GM19468 (cell line): ENCODE data around the gene DNAH2.

Experiments used
- ATAC-seq: cut with Tn5 transposase; IDR thresholded peaks from one replicate; pipeline ENCODE4 v1.9.1; 2021; ENCODE audit warnings: mild to moderate bottlenecking, moderate library complexity, moderate number of reproducible peaks; ENCODE audit not compliant: unreplicated experiment; ENCODE audit errors: extremely low read depth

The DNAH2 gene

DNA sequence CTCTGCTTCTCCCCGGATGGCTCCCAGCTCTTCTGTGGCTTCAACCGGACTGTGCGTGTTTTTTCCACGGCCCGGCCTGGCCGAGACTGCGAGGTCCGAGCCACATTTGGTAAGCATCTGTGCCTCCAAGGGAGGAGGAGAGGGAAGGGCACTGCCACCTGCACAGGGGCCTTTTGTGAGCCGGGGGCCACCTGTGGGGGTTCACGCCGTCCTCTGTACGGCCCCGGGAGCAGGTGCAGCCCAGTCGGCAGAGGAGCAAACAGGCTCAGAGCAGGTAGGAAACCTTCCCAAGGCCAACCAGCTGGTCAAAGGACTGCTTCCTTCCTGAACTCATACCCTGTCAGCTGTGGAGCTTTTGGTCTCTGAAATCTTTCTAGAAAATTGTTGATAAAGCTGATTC is 15.9 kb upstream of the DNAH2 start:
- ATAC-seq, result no peak

DNA sequence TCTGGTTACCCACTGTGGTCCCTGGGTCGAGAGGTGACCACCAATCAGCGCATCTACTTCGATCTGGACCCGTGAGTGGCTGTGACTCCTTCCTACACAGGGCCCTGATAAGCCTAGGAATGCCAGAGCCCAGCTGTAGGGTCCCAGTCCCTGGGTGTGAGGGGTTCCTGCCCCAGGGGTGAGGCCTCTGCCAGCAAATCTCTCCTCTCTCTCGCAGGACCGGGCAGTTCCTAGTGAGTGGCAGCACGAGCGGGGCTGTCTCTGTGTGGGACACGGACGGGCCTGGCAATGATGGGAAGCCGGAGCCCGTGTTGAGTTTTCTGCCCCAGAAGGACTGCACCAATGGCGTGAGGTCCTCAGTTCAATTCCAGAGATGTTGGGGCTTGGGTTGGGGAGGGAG is 14.8 kb upstream of the DNAH2 start:
- no peak for ATAC-seq

DNA sequence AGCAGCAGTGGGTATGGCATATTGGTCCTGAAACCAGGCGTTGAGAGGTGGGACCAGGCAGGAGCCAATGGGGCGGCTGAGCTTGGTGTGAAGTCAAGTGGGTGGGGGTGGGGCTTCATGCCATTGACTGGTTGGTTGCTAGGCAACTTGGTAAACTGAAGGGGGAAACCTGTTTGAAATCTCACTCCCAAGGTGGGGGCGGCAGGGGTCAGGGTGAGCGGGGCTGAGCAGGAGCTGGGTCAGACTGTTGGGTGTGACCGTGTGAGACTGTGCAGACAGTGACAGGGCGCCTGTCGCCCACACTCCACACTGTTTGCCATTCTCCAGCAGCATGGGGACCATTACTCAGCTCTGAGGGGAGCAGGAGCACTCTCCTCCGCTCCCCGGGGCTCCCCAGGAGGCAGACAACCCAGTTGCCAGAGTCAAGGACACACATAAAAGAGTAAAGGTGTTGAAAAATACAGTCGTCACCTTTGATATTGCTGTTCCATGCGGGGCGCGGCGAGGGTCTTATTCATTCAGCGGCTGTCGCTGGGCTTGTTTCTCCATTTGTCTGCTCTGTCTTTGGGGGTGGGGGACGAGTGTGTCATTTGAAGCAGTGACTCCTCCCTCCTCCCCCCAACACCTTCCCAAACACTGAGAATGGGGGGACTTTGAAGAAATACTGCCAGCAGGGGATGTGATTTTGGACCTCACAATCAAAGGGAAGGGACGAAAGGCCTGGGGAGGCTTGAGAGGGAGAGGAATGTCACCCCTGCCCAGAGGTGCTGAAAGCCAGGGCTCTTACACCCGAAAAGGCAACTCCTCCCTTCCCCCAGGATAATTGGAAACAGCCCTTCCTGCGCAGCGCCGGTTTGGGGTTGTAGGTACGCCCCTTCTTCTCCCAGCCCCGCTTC is 13.7 kb upstream of the DNAH2 start:
- no peak for ATAC-seq

DNA sequence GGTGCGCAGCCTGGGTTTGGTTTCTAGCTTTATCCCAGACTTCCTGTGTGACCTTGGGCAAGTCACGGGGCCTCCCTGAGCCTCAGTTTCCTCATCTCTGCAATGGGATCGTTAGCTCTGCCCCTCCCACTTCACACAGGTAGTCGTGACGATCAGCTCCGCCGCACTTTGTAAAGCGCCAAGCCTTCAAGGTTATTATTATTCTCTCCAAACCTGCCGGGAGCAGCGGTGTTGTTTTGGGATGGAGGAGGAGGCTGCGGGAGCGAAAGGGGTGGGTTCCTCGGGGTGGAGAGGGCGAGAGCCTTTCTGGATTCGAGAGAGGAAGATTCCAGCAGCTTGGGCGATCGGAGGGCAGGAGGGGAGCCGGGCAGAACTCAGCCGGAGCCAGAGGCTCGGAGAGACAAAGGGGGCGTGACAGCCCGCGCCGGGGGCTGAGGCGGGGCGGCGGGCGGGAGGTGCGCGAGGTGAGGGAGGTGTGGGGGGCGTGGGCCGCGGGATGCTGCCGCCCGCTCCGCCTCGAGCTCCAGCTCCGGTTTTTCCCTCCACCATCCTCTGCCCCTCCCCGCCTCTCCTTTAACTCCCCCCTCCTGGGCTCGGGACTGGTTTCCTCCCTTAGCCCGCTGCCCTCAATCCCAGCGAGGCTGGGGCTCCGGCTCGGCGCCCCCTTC is 12.8 kb upstream of the DNAH2 start, which contains the start of gene EFNB3:
Gene EFNB3 (plus strand): TSS at position 602 of the 668 bp plus-strand sequence. CDS start 397 bp downstream, outside the sequence.
- no peak for ATAC-seq

DNA sequence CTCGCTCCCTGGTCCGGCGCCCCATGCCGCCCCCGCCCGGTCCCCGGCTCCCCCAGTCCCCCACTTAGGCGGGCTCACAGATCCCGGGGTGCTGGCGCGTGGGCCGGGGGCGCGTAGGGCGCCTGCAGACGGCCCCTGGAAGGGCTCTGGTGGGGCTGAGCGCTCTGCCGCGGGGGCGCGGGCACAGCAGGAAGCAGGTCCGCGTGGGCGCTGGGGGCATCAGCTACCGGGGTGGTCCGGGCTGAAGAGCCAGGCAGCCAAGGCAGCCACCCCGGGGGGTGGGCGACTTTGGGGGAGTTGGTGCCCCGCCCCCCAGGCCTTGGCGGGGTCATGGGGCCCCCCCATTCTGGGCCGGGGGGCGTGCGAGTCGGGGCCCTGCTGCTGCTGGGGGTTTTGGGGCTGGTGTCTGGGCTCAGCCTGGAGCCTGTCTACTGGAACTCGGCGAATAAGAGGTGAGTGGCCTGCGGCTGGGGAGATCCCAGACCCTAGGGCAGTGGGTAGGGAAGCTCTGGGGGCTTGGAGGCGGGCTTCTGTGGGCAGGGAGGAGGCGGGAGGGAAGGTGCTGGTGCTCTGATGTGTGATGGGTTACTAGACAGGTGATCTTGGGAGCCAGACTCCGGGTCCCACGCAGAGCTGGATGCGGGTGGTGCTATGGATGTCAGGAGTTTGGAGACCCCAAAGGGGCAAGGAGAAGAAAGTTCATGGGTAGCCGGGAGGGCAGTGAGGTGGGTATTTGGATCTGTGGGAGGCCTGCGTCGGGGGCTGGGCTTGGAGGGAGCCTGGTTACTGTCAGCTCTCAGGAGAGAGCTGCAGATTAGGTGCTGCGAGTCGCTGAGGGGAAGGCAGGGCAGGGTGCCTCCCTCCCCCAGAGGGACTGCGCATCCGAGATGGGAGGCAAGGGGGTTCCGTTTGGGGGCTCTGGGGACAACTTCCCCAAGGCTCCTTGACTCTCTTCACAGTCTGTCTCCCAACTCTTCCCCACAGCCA is 12.0 kb upstream of the DNAH2 start:
- no peak for ATAC-seq

DNA sequence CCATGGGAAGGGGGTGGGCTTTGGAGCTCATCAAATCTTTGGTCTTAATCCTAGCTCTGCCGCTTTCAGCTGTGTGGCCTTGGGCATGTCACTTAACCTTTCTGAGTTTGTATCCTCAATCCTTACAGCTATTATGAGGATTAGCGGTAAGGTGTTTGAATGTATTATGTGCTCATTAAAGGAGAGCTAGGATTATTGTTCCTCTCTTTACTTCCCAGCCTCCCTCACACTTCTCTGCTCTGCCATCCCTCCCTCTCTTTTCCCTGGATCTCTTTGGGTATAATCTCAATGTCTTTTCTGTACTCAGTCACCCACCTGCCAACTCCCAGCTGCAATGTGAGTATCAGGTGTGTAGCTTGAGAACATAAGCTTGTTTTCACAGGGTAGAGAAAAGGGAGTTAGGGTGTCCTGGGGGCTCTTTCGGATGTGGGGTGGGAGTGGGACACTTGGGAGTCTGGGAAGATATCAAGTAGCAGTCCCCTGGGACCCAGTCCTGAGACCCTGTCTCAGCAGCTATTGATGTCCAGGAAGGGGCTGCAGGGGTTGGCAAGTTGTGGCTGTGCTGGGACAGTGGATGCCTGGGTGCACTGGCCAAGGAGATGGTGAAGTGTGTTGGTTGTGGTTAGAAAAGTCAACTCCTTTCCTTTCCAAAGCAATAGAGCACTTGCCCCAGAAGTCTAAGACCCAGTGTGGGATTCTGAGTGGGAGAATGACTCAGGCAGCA is 10.8 kb upstream of the DNAH2 start:
- no peak for ATAC-seq

DNA sequence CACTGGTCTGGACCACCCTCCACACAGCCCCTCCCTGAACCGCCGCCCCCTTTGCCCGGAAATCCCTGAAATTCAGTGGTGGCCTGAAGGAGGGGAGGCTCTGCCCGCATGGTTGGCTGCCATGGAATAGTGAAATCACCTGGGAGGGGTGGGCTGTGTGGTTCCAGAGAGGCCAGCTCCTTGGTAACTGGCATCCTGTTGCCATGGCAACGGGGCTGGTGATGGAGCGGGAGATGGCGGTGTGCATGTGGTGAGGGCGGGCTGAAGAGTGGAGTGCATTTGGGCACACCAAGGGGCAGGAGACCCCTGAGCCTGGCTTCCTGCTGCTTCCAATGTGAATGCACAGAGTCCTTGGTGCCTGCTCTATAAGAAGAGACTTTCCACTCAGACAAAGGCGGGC is 10.1 kb upstream of the DNAH2 start:
- ATAC-seq, result no peak

DNA sequence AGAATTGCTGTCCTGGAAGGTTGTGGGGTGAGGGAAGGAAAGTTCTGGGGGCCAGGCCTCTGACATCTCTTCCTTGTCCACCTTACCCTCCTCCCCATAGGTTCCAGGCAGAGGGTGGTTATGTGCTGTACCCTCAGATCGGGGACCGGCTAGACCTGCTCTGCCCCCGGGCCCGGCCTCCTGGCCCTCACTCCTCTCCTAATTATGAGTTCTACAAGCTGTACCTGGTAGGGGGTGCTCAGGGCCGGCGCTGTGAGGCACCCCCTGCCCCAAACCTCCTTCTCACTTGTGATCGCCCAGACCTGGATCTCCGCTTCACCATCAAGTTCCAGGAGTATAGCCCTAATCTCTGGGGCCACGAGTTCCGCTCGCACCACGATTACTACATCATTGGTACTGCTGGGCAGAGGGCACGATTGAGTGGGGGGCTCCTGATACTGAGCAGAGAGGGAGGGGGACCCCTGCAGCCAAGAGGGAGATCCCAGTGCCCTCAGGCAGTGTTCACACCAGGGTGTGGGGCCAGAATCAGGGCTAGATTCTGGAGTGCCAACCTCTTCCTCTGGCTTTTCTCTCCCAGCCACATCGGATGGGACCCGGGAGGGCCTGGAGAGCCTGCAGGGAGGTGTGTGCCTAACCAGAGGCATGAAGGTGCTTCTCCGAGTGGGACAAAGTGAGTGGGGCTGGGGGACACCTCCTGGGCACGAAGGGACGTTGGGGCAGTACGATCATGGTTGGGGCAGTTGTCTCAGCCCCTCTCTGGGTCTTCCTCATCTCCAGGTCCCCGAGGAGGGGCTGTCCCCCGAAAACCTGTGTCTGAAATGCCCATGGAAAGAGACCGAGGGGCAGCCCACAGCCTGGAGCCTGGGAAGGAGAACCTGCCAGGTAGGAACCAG is 9.4 kb upstream of the DNAH2 start:
- no peak for ATAC-seq

DNA sequence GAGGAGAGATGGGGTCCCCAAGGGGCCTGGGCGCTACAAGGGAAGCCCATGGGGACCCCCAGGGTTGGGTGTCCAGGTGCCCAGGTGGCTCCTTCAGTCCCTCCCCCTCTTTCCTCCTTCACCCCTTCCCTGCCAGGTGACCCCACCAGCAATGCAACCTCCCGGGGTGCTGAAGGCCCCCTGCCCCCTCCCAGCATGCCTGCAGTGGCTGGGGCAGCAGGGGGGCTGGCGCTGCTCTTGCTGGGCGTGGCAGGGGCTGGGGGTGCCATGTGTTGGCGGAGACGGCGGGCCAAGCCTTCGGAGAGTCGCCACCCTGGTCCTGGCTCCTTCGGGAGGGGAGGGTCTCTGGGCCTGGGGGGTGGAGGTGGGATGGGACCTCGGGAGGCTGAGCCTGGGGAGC is 8.5 kb upstream of the DNAH2 start:
- no peak for ATAC-seq

DNA sequence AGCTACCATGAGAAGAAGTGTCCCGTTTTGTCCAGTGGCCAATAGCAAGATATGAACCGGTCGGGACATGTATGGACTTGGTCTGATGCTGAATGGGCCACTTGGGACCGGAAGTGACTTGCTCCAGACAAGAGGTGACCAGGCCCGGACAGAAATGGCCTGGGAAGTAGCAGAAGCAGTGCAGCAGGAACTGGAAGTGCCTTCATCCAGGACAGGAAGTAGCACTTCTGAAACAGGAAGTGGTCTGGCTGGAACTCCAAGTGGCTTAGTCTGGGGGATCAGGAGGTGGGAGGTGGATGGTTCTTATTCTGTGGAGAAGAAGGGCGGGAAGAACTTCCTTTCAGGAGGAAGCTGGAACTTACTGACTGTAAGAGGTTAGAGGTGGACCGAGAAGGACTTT is 7.2 kb upstream of the DNAH2 start:
- no peak for ATAC-seq

DNA sequence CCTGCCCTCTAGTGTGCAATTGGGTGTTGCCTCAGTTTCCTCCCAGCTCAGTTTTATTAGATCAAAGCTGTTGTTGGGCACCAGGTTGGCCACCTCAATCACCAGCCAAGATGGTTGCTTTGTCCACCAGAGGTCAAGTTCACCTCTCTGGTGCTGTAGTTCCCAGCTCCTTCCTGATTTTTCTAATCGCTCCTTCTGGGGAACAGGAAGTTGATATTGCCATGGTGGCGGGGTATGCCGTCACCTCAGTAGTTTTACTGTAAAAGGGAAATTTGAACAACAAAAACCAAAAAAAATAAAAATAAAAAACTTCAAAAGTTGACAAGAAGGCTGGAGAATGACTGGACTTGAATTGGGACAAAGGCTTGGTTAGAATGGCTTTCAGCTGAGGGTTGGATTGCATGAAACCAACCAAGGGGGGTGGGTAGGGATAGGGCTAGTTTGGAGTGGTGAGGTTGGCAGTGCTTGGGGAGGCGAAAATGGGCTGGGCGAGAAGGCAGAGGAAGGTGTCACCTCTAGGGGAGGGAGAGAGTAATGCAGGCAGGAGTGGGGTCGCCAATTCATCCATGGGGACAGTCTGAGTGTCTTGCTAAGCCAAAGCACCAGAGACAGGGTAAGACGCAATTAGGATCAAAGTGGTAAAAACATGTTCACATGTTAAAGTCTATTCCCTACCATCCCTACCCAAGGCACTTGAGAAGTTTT is 6.3 kb upstream of the DNAH2 start:
- no peak for ATAC-seq

DNA sequence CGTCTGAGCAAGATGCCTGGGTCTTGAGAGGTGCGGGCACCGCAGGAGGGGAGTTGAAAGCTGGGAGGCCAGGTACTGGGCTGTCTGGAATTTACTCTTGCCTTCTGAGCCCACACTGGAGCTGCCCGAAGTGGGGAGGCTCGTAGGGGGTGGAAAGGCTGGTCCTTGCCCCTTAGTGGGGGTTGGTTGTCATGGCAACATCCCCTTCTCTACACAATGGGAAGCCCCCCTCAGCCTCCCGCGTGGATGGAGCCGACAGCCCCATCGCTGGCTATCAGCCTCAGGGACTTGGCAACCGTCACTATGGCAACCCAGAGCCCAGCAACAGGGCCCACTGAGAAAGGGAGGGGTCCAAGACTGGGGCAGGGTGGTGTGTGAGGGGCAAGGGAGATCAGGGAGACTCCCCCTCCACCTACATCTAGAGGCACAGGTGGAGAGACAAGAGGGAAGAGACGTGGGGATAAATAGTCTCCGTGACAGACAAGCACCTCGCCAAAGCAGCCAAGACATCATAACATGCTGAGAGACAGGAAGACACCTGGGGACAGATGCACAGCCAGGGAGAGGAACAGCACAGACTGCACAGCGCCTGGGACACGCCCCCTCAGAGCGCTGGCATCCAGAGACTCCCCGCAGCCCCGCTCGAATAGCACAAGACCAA is 5.3 kb upstream of the DNAH2 start:
- ATAC-seq, result no peak

DNA sequence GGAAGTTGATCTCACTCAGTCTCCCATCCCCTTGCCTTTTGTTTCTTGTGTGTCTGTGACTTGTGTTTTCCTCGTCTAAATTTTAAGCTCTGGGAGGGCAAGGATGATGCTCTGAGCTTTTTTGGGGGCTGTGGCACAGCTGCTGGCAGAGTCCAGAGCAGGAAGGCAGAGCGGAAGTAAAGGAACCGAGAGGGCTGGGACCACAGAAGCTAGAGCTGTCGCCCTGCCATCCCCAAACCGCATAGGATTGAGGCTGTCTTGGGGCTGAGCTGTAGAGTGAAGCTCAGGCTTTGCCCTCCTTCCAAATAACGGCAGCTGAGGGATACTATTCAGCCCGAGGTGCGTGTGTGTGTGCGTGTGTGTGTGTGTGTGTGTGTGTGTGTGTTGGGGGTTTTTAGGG is 3.8 kb upstream of the DNAH2 start:
- ATAC-seq, result no peak

DNA sequence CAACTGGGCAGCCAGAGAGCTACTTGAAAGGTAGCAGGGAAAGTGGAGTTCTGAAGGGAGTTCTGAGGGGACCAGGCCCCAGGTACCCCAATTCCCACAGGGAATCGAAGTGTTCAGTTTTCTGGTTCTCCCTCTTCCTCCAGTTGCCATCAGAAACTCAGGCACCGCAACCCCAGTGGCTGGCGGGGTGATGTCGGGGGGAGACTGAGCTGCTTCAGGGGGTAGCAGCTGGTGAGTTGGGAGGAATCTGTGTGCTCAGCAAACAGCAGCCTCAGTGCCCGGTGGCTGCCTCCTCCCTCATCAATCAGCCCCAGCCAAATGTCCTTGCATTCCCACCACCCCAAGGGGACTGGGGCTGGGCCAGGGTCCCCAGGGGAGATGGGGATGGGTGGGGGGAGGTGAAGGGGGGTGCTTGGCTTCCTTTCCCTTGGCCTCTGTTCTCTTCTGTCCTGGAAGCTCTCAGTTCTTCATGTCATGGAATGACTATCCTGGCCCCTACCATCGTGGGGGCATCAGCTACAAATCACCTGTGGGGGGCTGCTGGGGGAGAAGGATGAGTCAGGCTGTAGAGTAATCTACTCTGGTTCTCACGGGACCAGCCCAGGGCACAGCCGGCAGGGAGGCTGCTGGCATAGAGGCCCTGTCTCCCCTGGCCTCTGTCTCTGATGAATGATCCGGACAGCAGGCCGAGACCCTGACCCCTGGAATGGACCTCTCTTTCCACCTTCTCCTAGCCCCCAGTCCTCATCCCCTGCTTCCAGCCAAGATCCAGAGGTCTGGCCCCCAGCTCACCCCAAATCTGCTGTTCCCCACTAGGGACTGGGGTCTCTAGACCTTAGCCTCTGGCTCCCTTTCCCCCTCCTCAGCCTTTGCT is 2.6 kb upstream of the DNAH2 start:
- ATAC-seq, result no peak

DNA sequence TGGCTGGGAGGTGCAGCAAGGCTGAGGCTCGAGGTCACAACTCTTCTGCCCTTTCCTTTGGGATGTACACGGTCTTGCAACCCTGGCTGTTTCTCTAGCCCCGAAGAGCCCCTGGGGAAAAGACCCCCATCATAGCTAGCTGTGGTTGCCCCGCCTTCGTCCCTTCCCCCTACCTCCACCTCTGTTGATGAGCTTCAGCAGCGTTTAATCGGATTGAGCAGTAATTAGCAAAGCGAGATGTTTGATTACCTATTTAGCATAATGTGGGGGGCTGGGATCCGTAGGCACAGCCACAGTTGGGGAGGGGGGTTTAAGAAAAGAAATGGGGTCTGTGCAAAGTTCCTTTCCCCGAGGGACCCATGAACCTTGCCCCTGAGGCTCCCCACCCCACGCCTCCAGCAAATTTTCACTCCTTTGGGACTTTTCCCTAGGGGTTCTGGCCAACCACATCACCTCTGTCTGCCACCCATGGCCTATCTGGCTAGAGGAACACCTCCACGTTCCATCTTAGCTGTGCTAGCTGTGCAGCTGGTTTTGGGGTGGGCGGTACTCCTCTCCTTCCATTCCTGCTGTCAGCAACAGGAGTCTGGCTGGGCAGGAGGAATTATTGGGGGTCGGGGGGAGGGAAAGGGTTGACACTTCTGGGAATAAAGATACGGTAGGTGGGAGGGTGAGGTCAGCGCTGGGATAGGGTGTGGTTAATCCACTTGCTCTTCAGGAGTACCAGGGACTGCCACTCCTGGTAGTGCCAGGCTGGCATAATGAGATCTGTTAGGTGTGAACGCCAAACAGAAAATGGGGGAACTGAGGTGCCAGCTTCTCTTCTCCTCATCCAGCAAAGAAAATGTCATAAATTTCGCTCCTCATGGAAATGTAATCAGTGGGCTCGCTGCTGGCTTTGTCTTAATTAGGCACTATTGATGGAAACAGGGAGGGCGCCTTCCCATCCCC is 1.3 kb upstream of the DNAH2 start:
- ATAC-seq, result no peak
